ENCODE results near the gene SF1.

The SF1 gene

DNA sequence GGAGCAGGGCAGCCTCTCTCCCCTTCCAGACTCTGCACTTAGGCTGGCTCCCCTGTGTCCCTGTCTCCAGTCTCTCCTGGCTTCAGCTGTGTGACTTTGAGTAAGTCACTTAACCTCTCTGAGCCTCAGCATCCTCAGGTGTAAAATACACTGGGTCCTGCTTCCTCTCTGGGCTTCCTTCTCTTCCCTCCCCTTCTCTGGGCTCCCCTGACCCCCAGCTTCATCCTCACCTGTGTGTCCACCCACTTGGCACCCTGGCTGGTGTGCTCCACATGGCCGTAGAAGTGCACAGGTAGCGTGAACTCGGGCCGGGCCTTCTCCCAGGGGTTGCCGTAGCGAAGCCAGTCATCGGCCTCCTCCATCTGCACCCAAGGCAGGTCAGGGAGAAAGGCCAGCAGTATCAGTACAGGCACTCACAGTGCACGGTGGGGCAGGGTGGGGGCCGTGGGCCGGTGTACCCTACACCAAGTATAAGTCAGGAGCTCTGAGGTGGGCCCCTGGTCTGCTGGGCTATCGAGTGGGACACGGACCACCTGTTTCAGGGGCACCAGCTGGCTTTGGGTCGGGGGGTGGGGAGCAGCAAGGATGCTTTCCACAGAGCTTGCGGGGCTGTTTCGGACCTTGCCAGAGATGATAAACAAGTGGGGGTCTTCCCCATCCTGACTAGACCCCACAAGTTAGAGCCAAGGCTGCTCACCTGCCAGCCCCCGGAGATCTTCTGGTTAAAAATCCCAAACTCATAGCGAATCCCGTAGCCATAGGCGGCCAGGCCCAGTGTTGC is 20.6 kb downstream of the SF1 start:
- Histone ChIP-seq H4K8ac (ENCODE audit: low read depth, low read length) (no peak overlapping the region), H2AK5ac (ENCODE audit: low read length) (no peak overlapping the region), H2BK5ac (ENCODE audit: low read length) (no peak overlapping the region), H2BK15ac (replicated peaks; ENCODE audit: low read depth) (no peak overlapping the region), H3K79me1 (ENCODE audit: low read length) (no peaks in the 10 kb centered on the region), H3K79me2 (ENCODE audit: control insufficient read depth, insufficient read depth, low read length) (no peaks in the 10 kb centered on the region), H3K18ac (ENCODE audit: low read length) (no peak overlapping the region), H3K4me1 (ENCODE audit: control insufficient read depth, low read depth, low read length) (peaks cover 4% of the 10 kb centered on the region), H3K4me2 (ENCODE audit: low read length) (no peak overlapping the region), H3K23ac (ENCODE audit: low read length) (no peak overlapping the region), H3K27ac (ENCODE audit: low read depth, low read length) (no peak overlapping the region), H2BK120ac (ENCODE audit: low read depth, low read length) (no peak overlapping the region), H3K27me3 (ENCODE audit: insufficient read depth, low read length, poor library complexity) (no peaks in the 10 kb centered on the region), H3K36me3 (ENCODE audit: control insufficient read depth, insufficient read depth, low read length) (no peaks in the 10 kb centered on the region), H3K4ac (ENCODE audit: low read depth, low read length) (no peak overlapping the region), H3K4me3 (ENCODE audit: low read length) (no peak overlapping the region), H4K5ac (ENCODE audit: low read length) (no peak overlapping the region), H3K56ac (ENCODE audit: low read length) (no peak overlapping the region), H3K9ac (ENCODE audit: low read length) (no peak overlapping the region)
- no peak for DNase-seq
- WGBS (ENCODE audit: extremely low coverage, insufficient coverage, low lambda C conversion rate): no CpG with 5 or more reads among the region's 19 CpGs

GRCh38 chr11:64755681-64756361 is 22.5 kb downstream of the SF1 start:
- no peak for DNase-seq
- Histone ChIP-seq H2BK120ac (ENCODE audit: low read depth, low read length) (no peak overlapping the region), H3K36me3 (ENCODE audit: control insufficient read depth, insufficient read depth, low read length) (no peaks in the 10 kb centered on the region), H4K8ac (ENCODE audit: low read depth, low read length) (no peak overlapping the region), H2BK5ac (ENCODE audit: low read length) (no peak overlapping the region), H3K4me3 (ENCODE audit: low read length) (no peak overlapping the region), H3K23ac (ENCODE audit: low read length) (no peak overlapping the region), H4K5ac (ENCODE audit: low read length) (no peak overlapping the region), H2BK15ac (replicated peaks; ENCODE audit: low read depth) (no peak overlapping the region), H3K79me2 (ENCODE audit: control insufficient read depth, insufficient read depth, low read length) (no peaks in the 10 kb centered on the region), H3K27ac (ENCODE audit: low read depth, low read length) (no peak overlapping the region), H3K4me1 (ENCODE audit: control insufficient read depth, low read depth, low read length) (peaks cover 4% of the 10 kb centered on the region), H3K4me2 (ENCODE audit: low read length) (no peak overlapping the region), H3K79me1 (ENCODE audit: low read length) (no peaks in the 10 kb centered on the region), H3K9ac (ENCODE audit: low read length) (no peak overlapping the region), H3K4ac (ENCODE audit: low read depth, low read length) (no peak overlapping the region), H3K27me3 (ENCODE audit: insufficient read depth, low read length, poor library complexity) (no peaks in the 10 kb centered on the region), H3K56ac (ENCODE audit: low read length) (no peak overlapping the region), H2AK5ac (ENCODE audit: low read length) (no peak overlapping the region), H3K18ac (ENCODE audit: low read length) (no peak overlapping the region)
- WGBS (ENCODE audit: extremely low coverage, insufficient coverage, low lambda C conversion rate): no CpG with 5 or more reads among the region's 13 CpGs

- Histone ChIP-seq H3K56ac (ENCODE audit: low read length) (no peak overlapping the region), H3K27me3 (ENCODE audit: insufficient read depth, low read length, poor library complexity) (no peaks in the 10 kb centered on the region), H3K27ac (ENCODE audit: low read depth, low read length) (no peak overlapping the region), H3K4me3 (ENCODE audit: low read length) (no peak overlapping the region), H3K4me1 (ENCODE audit: control insufficient read depth, low read depth, low read length) (peaks cover 3% of the 10 kb centered on the region), H4K5ac (ENCODE audit: low read length) (no peak overlapping the region), H2BK5ac (ENCODE audit: low read length) (no peak overlapping the region), H2BK120ac (ENCODE audit: low read depth, low read length) (no peak overlapping the region), H3K23ac (ENCODE audit: low read length) (no peak overlapping the region), H3K18ac (ENCODE audit: low read length) (no peak overlapping the region), H2BK15ac (replicated peaks; ENCODE audit: low read depth) (no peak overlapping the region), H3K9ac (ENCODE audit: low read length) (no peak overlapping the region), H3K79me2 (ENCODE audit: control insufficient read depth, insufficient read depth, low read length) (no peaks in the 10 kb centered on the region), H3K79me1 (ENCODE audit: low read length) (no peaks in the 10 kb centered on the region), H2AK5ac (ENCODE audit: low read length) (no peak overlapping the region), H3K4ac (ENCODE audit: low read depth, low read length) (no peak overlapping the region), H4K8ac (ENCODE audit: low read depth, low read length) (no peak overlapping the region), H3K4me2 (ENCODE audit: low read length) (no peak overlapping the region), H3K36me3 (ENCODE audit: control insufficient read depth, insufficient read depth, low read length) (no peaks in the 10 kb centered on the region)
- DNase-seq: no peak
- WGBS (ENCODE audit: extremely low coverage, insufficient coverage, low lambda C conversion rate): no CpG with 5 or more reads among the region's 21 CpGs
These were observed 23.3 kb downstream of the SF1 start for GRCh38 chr11:64754919-64755662.

GRCh38 chr11:64754124-64754918 is 24.0 kb downstream of the SF1 start:
- Histone ChIP-seq H2BK15ac (replicated peaks; ENCODE audit: low read depth) (no peak overlapping the region), H4K8ac (ENCODE audit: low read depth, low read length) (no peak overlapping the region), H2BK5ac (ENCODE audit: low read length) (no peak overlapping the region), H4K5ac (ENCODE audit: low read length) (no peak overlapping the region), H3K79me1 (ENCODE audit: low read length) (no peaks in the 10 kb centered on the region), H3K4me3 (ENCODE audit: low read length) (no peak overlapping the region), H2AK5ac (ENCODE audit: low read length) (no peak overlapping the region), H3K27ac (ENCODE audit: low read depth, low read length) (no peak overlapping the region), H3K4me1 (ENCODE audit: control insufficient read depth, low read depth, low read length) (no peaks in the 10 kb centered on the region), H3K9ac (ENCODE audit: low read length) (no peak overlapping the region), H3K27me3 (ENCODE audit: insufficient read depth, low read length, poor library complexity) (no peaks in the 10 kb centered on the region), H2BK120ac (ENCODE audit: low read depth, low read length) (no peak overlapping the region), H3K23ac (ENCODE audit: low read length) (no peak overlapping the region), H3K4me2 (ENCODE audit: low read length) (no peak overlapping the region), H3K79me2 (ENCODE audit: control insufficient read depth, insufficient read depth, low read length) (no peaks in the 10 kb centered on the region), H3K4ac (ENCODE audit: low read depth, low read length) (no peak overlapping the region), H3K56ac (ENCODE audit: low read length) (peak overlapping the region; percentile 34), H3K36me3 (ENCODE audit: control insufficient read depth, insufficient read depth, low read length) (no peaks in the 10 kb centered on the region), H3K18ac (ENCODE audit: low read length) (no peak overlapping the region)
- DNase-seq: no peak
- WGBS (ENCODE audit: extremely low coverage, insufficient coverage, low lambda C conversion rate): no CpG with 5 or more reads among the region's 26 CpGs

- no peak overlapping the region for H2BK120ac ChIP-seq (ENCODE audit: low read depth, low read length)
- no peaks in the 10 kb centered on the region for H3K36me3 ChIP-seq (ENCODE audit: control insufficient read depth, insufficient read depth, low read length)
- H3K4me3 ChIP-seq (ENCODE audit: low read length): no peak overlapping the region
- no peak overlapping the region for H3K9ac ChIP-seq (ENCODE audit: low read length)
- H3K27me3 ChIP-seq (ENCODE audit: insufficient read depth, low read length, poor library complexity): no peaks in the 10 kb centered on the region
- H3K56ac ChIP-seq (ENCODE audit: low read length): no peak overlapping the region
- no peak overlapping the region for H4K8ac ChIP-seq (ENCODE audit: low read depth, low read length)
- no peaks in the 10 kb centered on the region for H3K4me1 ChIP-seq (ENCODE audit: control insufficient read depth, low read depth, low read length)
- H3K79me1 ChIP-seq (ENCODE audit: low read length): no peaks in the 10 kb centered on the region
- no peak overlapping the region for H2AK5ac ChIP-seq (ENCODE audit: low read length)
- no peaks in the 10 kb centered on the region for H3K79me2 ChIP-seq (ENCODE audit: control insufficient read depth, insufficient read depth, low read length)
- no peak overlapping the region for H3K18ac ChIP-seq (ENCODE audit: low read length)
- H4K5ac ChIP-seq (ENCODE audit: low read length): no peak overlapping the region
- H3K4me2 ChIP-seq (ENCODE audit: low read length): no peak overlapping the region
- H3K27ac ChIP-seq (ENCODE audit: low read depth, low read length): no peak overlapping the region
- DNase-seq: no peak
- no peak overlapping the region for H2BK5ac ChIP-seq (ENCODE audit: low read length)
- H2BK15ac ChIP-seq (replicated peaks; ENCODE audit: low read depth): no peak overlapping the region
- no peak overlapping the region for H3K4ac ChIP-seq (ENCODE audit: low read depth, low read length)
- no peak overlapping the region for H3K23ac ChIP-seq (ENCODE audit: low read length)
- WGBS (ENCODE audit: extremely low coverage, insufficient coverage, low lambda C conversion rate): no CpG with 5 or more reads among the region's 43 CpGs
These were observed 24.8 kb downstream of the SF1 start for GRCh38 chr11:64753380-64754123.

Measured in mesendoderm (in vitro differentiated cells).